H1 (cell line): ENCODE results near the gene RGL2. TPM values are rescaled to one million over a fixed set of nuclear protein-coding genes. Genes with fewer than 3 reads are reported as not detected.

Source experiments
- BACH1 ChIP-seq: IDR thresholded peaks from 2 replicates; pipeline ENCODE4 v1.6.1; 2012; ENCODE audit warnings: low read length, improper control_type of control experiment
- CEBPB ChIP-seq: IDR thresholded peaks from 2 replicates; pipeline ENCODE4 v1.6.1; 2012; ENCODE audit warnings: low read depth, low read length
- EGR1 ChIP-seq: IDR thresholded peaks from 2 replicates; pipeline ENCODE4 v1.6.1; 2011; ENCODE audit warnings: low read depth, low read length, borderline replicate concordance
- JUND ChIP-seq: IDR thresholded peaks from 2 replicates; pipeline ENCODE4 v1.6.1; 2011; ENCODE audit warnings: mild to moderate bottlenecking, improper control_type of control experiment, low read length
- KDM4A ChIP-seq: IDR thresholded peaks from one replicate; pipeline ENCODE4 v1.7.1; 2012; ENCODE audit warnings: low read depth, mild to moderate bottlenecking, moderate library complexity, low read length, inconsistent platforms; ENCODE audit not compliant: severe bottlenecking
- RFX5 ChIP-seq: IDR thresholded peaks from 2 replicates; pipeline ENCODE4 v1.6.1; 2011; ENCODE audit warnings: low read depth, low read length, improper control_type of control experiment, borderline replicate concordance
- RNF2 ChIP-seq: fragments of 200-900, 300-1000 bp; sonication (generic); IDR thresholded peaks from 2 replicates; pipeline ENCODE4 v1.7.1; 2016; ENCODE audit warnings: borderline replicate concordance, low read depth, mild to moderate bottlenecking, antibody characterized with exemption, low read length; ENCODE audit not compliant: poor library complexity, severe bottlenecking; ENCODE audit errors: missing control alignments
- RXRA ChIP-seq: IDR thresholded peaks from 2 replicates; pipeline ENCODE4 v1.6.1; 2011; ENCODE audit warnings: low read depth, mild to moderate bottlenecking, low read length, moderate library complexity; ENCODE audit not compliant: insufficient read depth
- TBP ChIP-seq: IDR thresholded peaks from 2 replicates; pipeline ENCODE4 v1.6.1; 2011; ENCODE audit warnings: low read depth, low read length, improper control_type of control experiment
- polyA plus RNA-seq, 7 experiments: library from polyadenylated mRNA; depleted of rRNA in 3 of 7; stranded (reverse) in 5 of 7; unstranded in 2 of 7; fragments of >200 nt in 5 of 7; fragments of 200-250 nt in 2 of 7; gene quantifications; 1 replicate in 5 of 7; 2 replicates in 1 of 7; 4 replicates in 1 of 7; pipeline versions ENCODE4 v1.2.1 to v1.2.3, GENCODE V29; 2011 to 2013; ENCODE audit warnings: missing spikeins in 2 of 7, mixed read lengths in 2 of 7
- total RNA-seq: library from RNA; stranded (reverse); fragmentation: NEBNext Ultra II Directional; extraction: Animal tissue kit (Norgen Biotek cat#: 25700); gene quantifications from 2 replicates; pipeline ENCODE4 v1.2.1, GENCODE V29; 2021
- TF ChIP-seq, protein P1 (sequence below): fragments of 300-600 bp; sonication (generic); IDR thresholded peaks from 2 replicates; pipeline ENCODE4 v1.7.1; 2012; ENCODE audit warnings: low read length, moderate library complexity, mild to moderate bottlenecking, inconsistent platforms; ENCODE audit not compliant: insufficient replicate concordance

RGL2 gene
- total and polyA plus RNA-seq, 2 of the 8 experiments (the other 6 are each of a cell fraction or from before 2014, with no cell fraction given) = 58.1 to 80.3 TPM

GRCh38 chr6:33276864-33277662, 21.7 kb downstream of the RGL2 start, which contains the start of gene B3GALT4 (continued):
- TF ChIP-seq, protein P1, sequence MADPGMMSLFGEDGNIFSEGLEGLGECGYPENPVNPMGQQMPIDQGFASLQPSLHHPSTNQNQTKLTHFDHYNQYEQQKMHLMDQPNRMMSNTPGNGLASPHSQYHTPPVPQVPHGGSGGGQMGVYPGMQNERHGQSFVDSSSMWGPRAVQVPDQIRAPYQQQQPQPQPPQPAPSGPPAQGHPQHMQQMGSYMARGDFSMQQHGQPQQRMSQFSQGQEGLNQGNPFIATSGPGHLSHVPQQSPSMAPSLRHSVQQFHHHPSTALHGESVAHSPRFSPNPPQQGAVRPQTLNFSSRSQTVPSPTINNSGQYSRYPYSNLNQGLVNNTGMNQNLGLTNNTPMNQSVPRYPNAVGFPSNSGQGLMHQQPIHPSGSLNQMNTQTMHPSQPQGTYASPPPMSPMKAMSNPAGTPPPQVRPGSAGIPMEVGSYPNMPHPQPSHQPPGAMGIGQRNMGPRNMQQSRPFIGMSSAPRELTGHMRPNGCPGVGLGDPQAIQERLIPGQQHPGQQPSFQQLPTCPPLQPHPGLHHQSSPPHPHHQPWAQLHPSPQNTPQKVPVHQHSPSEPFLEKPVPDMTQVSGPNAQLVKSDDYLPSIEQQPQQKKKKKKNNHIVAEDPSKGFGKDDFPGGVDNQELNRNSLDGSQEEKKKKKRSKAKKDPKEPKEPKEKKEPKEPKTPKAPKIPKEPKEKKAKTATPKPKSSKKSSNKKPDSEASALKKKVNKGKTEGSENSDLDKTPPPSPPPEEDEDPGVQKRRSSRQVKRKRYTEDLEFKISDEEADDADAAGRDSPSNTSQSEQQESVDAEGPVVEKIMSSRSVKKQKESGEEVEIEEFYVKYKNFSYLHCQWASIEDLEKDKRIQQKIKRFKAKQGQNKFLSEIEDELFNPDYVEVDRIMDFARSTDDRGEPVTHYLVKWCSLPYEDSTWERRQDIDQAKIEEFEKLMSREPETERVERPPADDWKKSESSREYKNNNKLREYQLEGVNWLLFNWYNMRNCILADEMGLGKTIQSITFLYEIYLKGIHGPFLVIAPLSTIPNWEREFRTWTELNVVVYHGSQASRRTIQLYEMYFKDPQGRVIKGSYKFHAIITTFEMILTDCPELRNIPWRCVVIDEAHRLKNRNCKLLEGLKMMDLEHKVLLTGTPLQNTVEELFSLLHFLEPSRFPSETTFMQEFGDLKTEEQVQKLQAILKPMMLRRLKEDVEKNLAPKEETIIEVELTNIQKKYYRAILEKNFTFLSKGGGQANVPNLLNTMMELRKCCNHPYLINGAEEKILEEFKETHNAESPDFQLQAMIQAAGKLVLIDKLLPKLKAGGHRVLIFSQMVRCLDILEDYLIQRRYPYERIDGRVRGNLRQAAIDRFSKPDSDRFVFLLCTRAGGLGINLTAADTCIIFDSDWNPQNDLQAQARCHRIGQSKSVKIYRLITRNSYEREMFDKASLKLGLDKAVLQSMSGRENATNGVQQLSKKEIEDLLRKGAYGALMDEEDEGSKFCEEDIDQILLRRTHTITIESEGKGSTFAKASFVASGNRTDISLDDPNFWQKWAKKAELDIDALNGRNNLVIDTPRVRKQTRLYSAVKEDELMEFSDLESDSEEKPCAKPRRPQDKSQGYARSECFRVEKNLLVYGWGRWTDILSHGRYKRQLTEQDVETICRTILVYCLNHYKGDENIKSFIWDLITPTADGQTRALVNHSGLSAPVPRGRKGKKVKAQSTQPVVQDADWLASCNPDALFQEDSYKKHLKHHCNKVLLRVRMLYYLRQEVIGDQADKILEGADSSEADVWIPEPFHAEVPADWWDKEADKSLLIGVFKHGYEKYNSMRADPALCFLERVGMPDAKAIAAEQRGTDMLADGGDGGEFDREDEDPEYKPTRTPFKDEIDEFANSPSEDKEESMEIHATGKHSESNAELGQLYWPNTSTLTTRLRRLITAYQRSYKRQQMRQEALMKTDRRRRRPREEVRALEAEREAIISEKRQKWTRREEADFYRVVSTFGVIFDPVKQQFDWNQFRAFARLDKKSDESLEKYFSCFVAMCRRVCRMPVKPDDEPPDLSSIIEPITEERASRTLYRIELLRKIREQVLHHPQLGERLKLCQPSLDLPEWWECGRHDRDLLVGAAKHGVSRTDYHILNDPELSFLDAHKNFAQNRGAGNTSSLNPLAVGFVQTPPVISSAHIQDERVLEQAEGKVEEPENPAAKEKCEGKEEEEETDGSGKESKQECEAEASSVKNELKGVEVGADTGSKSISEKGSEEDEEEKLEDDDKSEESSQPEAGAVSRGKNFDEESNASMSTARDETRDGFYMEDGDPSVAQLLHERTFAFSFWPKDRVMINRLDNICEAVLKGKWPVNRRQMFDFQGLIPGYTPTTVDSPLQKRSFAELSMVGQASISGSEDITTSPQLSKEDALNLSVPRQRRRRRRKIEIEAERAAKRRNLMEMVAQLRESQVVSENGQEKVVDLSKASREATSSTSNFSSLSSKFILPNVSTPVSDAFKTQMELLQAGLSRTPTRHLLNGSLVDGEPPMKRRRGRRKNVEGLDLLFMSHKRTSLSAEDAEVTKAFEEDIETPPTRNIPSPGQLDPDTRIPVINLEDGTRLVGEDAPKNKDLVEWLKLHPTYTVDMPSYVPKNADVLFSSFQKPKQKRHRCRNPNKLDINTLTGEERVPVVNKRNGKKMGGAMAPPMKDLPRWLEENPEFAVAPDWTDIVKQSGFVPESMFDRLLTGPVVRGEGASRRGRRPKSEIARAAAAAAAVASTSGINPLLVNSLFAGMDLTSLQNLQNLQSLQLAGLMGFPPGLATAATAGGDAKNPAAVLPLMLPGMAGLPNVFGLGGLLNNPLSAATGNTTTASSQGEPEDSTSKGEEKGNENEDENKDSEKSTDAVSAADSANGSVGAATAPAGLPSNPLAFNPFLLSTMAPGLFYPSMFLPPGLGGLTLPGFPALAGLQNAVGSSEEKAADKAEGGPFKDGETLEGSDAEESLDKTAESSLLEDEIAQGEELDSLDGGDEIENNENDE = no peak
- TF ChIP-seq JUND = no peak
- no peak for TF ChIP-seq RNF2
- TF ChIP-seq BACH1 = no peak
- no peak for TF ChIP-seq RFX5
- TF ChIP-seq RXRA = no peak
- TF ChIP-seq TBP = peak; percentile 33; the same call in 1 of the 2 replicates
- peak; percentile 79; the same call in 1 of the 2 replicates for TF ChIP-seq EGR1
- no peak for TF ChIP-seq CEBPB
- no peak for TF ChIP-seq KDM4A
